GM12878 (cell line): ENCODE results near the gene LBH. TPM values are rescaled to one million over a fixed set of nuclear protein-coding genes. Genes with fewer than 3 reads are reported as not detected.

Experiments used
- ATAC-seq: fragments of 200-7000 bp; cut with Tn5 transposase; 3 replicates; pipeline ENCODE4 v1.9.1; 2020; ENCODE audit warnings: mild to moderate bottlenecking, moderate library complexity
- BruUV-seq: library from RNA; stranded (reverse); fragments of 400-500 nt; replicated peaks from 2 replicates; lab custom pipeline; 2021; lab: Mats Ljungman, UMichigan
- CTCF ChIA-PET: fragments of 300-600 bp; sonication (Branson Sonifier 250); formaldehyde crosslinking; extraction: SDS; loops from one replicate; lab custom pipeline; 2021; ENCODE audit warnings: inconsistent platforms; lab: Yijun Ruan, JAX
- POLR2A ChIA-PET: fragments of 350-600 bp; formaldehyde crosslinking; extraction: SDS; loops from one replicate; lab custom pipeline; 2021; ENCODE audit warnings: inconsistent platforms; lab: Charles Lee
- RAD21 ChIA-PET: fragments of 300-600 bp; sonication (Branson Sonifier 250); formaldehyde crosslinking; loops from one replicate; lab custom pipeline; 2023; ENCODE audit warnings: antibody characterized with exemption; ENCODE audit not compliant: unreplicated experiment; lab: Charles Lee
- SMC1A ChIA-PET: fragments of 300-600 bp; sonication (Branson Sonifier 250); formaldehyde crosslinking; loops from one replicate; lab custom pipeline; 2023; ENCODE audit not compliant: unreplicated experiment, uncharacterized antibody; lab: Charles Lee
- DNase-seq: peaks from one replicate; pipeline ENCODE4 v3.0.0-alpha.2; 2011; ENCODE audit warnings: low read depth, low spot score
- FAIRE-seq: peaks from 3 replicates; lab custom pipeline; 2011; peaks lifted over from hg19 to GRCh38; lab: Jason Lieb, UNC
- H2AFZ ChIP-seq: 2 replicates; pipeline ENCODE4 v1.6.0; 2011; ENCODE audit warnings: low read depth, low read length, control low read depth; ENCODE audit not compliant: control insufficient read depth
- H3K27ac ChIP-seq: 2 replicates; pipeline ENCODE4 v1.5.1; 2011; ENCODE audit warnings: control low read depth; ENCODE audit not compliant: control insufficient read depth, insufficient read depth
- H3K27me3 ChIP-seq, 2 experiments: replicated peaks in 1 of 2; 2 replicates each; pipeline versions ENCODE4 v1.6.0 to v1.6.1; 2011; ENCODE audit warnings: low read length in 1 of 2; ENCODE audit not compliant: control insufficient read depth in 2 of 2, insufficient read depth in 2 of 2
- H3K36me3 ChIP-seq, 2 experiments: 2 replicates each; pipeline ENCODE4 v1.5.1; 2011; ENCODE audit warnings: low read length in 1 of 2; ENCODE audit not compliant: control insufficient read depth in 2 of 2, insufficient read depth in 2 of 2
- H3K4me1 ChIP-seq: 2 replicates; pipeline ENCODE4 v1.6.1; 2011; ENCODE audit warnings: mild to moderate bottlenecking, low read length, moderate library complexity, mixed read lengths; ENCODE audit not compliant: control insufficient read depth, insufficient read depth
- H3K4me2 ChIP-seq: 2 replicates; pipeline ENCODE4 v1.6.0; 2011; ENCODE audit warnings: control low read depth; ENCODE audit not compliant: control insufficient read depth, insufficient read depth
- H3K4me3 ChIP-seq: fragments of 200-600 bp; sonication (generic); 2 replicates; pipeline ENCODE4 v1.5.1; 2016
- H3K79me2 ChIP-seq: 2 replicates; pipeline ENCODE4 v1.6.0; 2011; ENCODE audit warnings: low read length; ENCODE audit not compliant: control insufficient read depth, insufficient read depth
- H3K9ac ChIP-seq: 2 replicates; pipeline ENCODE4 v1.8.0; 2011; ENCODE audit warnings: low read length, control low read depth, mixed read lengths; ENCODE audit not compliant: control insufficient read depth, insufficient read depth
- H3K9me3 ChIP-seq: replicated peaks from 3 replicates; pipeline ENCODE4 v1.5.1; 2011; ENCODE audit warnings: mild to moderate bottlenecking, low read length; ENCODE audit not compliant: control insufficient read depth, insufficient read depth
- H4K20me1 ChIP-seq: 2 replicates; pipeline ENCODE4 v1.6.0; 2011; ENCODE audit not compliant: control insufficient read depth, insufficient read depth
- IKZF2 ChIP-seq, 2 experiments: fragments of 450-650 bp; IDR thresholded peaks; 2 replicates each; pipeline ENCODE4 v1.6.1; 2017; ENCODE audit warnings: mild to moderate bottlenecking in 2 of 2, moderate library complexity in 2 of 2
- IRF3 ChIP-seq: fragments of 450-650 bp; IDR thresholded peaks from 2 replicates; pipeline ENCODE4 v1.6.1; 2014; ENCODE audit warnings: mild to moderate bottlenecking
- JUNB ChIP-seq: IDR thresholded peaks from 2 replicates; pipeline ENCODE4 v1.6.1; 2016; ENCODE audit warnings: antibody characterized with exemption, mild to moderate bottlenecking
- MXI1 ChIP-seq: fragments of 150-350 bp; IDR thresholded peaks from 2 replicates; pipeline ENCODE4 v1.6.1; 2011; ENCODE audit warnings: low read depth, mild to moderate bottlenecking, inconsistent platforms, low read length, improper control_type of control experiment
- MYB ChIP-seq: fragments of 150-350 bp; IDR thresholded peaks from 2 replicates; pipeline ENCODE4 v1.6.1; 2014; ENCODE audit warnings: mild to moderate bottlenecking, low read depth, low read length, borderline replicate concordance
- NFYA ChIP-seq: IDR thresholded peaks from 2 replicates; pipeline ENCODE4 v1.6.1; 2011; ENCODE audit warnings: low read depth, mild to moderate bottlenecking, low read length, improper control_type of control experiment, borderline replicate concordance
- NFYB ChIP-seq: IDR thresholded peaks from 2 replicates; pipeline ENCODE4 v1.6.1; 2011; ENCODE audit warnings: low read depth, mild to moderate bottlenecking, low read length, improper control_type of control experiment, moderate library complexity; ENCODE audit not compliant: insufficient read depth
- SRF ChIP-seq, 2 experiments: IDR thresholded peaks; 2 replicates each; pipeline ENCODE4 v1.6.1; 2011; ENCODE audit warnings: low read depth in 2 of 2, low read length in 2 of 2, mild to moderate bottlenecking in 1 of 2, moderate library complexity in 1 of 2
- WGBS: methylation state at CpG from one replicate; pipeline ENCODE4 v1.1.6; 2016; ENCODE audit warnings: low lambda C conversion rate; ENCODE audit not compliant: insufficient replicate concordance, insufficient coverage; ENCODE audit errors: missing lambda C conversion rate; 5-methylcytosine and 5-hydroxymethylcytosine counted together
- in situ Hi-C: fragments of 300-500 bp; cut with MboI; formaldehyde crosslinking; loops from 9 replicates; pipeline ENCODE4 v1.14.3; 2018; ENCODE audit warnings: mixed read lengths
- intact Hi-C: fragments of 100-400 bp; cut with micrococcal nuclease; formaldehyde crosslinking; loops from one replicate; pipeline ENCODE4 v1.14.2; 2022; ENCODE audit not compliant: unreplicated experiment
- polyA plus RNA-seq, 11 experiments: library from polyadenylated mRNA; depleted of rRNA in 4 of 11; unstranded in 6 of 11; stranded (reverse) in 5 of 11; fragments of >200 nt; fragmentation: Nextera tagmentation in 4 of 11; fragmentation: Illumina TruSeq in 1 of 11; extraction: Ambion mirVana in 4 of 11; extraction: Trizol in 1 of 11; gene quantifications; 1 replicate in 1 of 11; 2 replicates in 10 of 11; pipeline versions ENCODE4 v1.2.1 to v1.2.3, GENCODE V29; 2011 to 2016; ENCODE audit warnings: inconsistent platforms in 2 of 11, missing spikeins in 2 of 11, low read depth in 1 of 11
- total RNA-seq, 4 experiments: library from RNA; depleted of rRNA in 3 of 4; stranded (reverse); fragments of >200 nt in 3 of 4; fragmentation: Illumina TruSeq in 1 of 4; extraction: Trizol in 1 of 4; gene quantifications; 2 replicates each; pipeline versions ENCODE4 v1.2.1 to v1.2.3, GENCODE V29; 2013 to 2021

The LBH gene
- total and polyA plus RNA-seq, 10 of the 15 experiments (the other 5 are each of a cell fraction or from before 2014, with no cell fraction given) = 9.3 to 133 (median 34.1) TPM

GRCh38 chr2:30201990-30202389 is 29.3 kb upstream of the LBH start:
- ChIA-PET SMC1A (interaction anchor here (0.7 to 1.6 kb wide), 12 partner anchors 15 to 510 kb away, joined by 3 to 18 read pairs (median 4); no protein-coding TSS in a partner anchor), POLR2A (interaction anchor here (0.6 to 1.1 kb wide), 3 partner anchors 23 to 34 kb away, joined by 3 to 4 read pairs (median 3); no protein-coding TSS in a partner anchor), RAD21 (interaction anchor here (0.8 to 1.4 kb wide), 7 partner anchors 23 to 512 kb away, joined by 3 to 8 read pairs (median 3); no protein-coding TSS in a partner anchor), CTCF (interaction anchor here (0.6 to 2.6 kb wide), 12 partner anchors 9 to 510 kb away, joined by 3 to 25 read pairs (median 3); no protein-coding TSS in a partner anchor)
- no peaks in the 10 kb centered on the region for H3K79me2 ChIP-seq
- WGBS = 15% methylated on average over 1 of the region's 1 CpG
- H3K27ac ChIP-seq = no peak overlapping the region
- H3K9me3 ChIP-seq = no peaks in the 10 kb centered on the region
- H4K20me1 ChIP-seq = no peaks in the 10 kb centered on the region; the same call in 1 of the 2 replicates
- ATAC-seq (no peak), FAIRE-seq (no peak), DNase-seq (no peak)
- H3K36me3 ChIP-seq = no peaks in the 10 kb centered on the region
- no peak overlapping the region for H3K4me2 ChIP-seq
- in situ Hi-C loops = no loop called here
- H2AFZ ChIP-seq = no peak overlapping the region
- no peaks in the 10 kb centered on the region; a peak in 1 of 4 replicates for H3K27me3 ChIP-seq
- no peak overlapping the region for H3K9ac ChIP-seq
- BruUV-seq = no TSS peak
- no peaks in the 10 kb centered on the region; the same call in 1 of the 2 replicates for H3K4me1 ChIP-seq
- H3K4me3 ChIP-seq = no peak overlapping the region
- intact Hi-C loops = no loop called here
- TF ChIP-seq NFYB = no peak
- TF ChIP-seq JUNB = no peak
- no peak for TF ChIP-seq NFYA
- no peak for TF ChIP-seq MXI1
- no peak for TF ChIP-seq SRF (IDR thresholded peaks at IDR 0.05; ENCODE audit: low read depth in 2 of 2, low read length in 2 of 2)
- no peak for TF ChIP-seq IRF3
- no peak for TF ChIP-seq MYB
- TF ChIP-seq IKZF2 (IDR thresholded peaks at IDR 0.05) = no peak
